Measurements from ENCODE around the gene ZNF575. TPM values are rescaled to one million over a fixed set of nuclear protein-coding genes. Genes with fewer than 3 reads are reported as not detected.

Gene ZNF575
- total and polyA plus RNA-seq, 10 of the 15 experiments (the other 5 are each of a cell fraction or from before 2014, with no cell fraction given): 0.18 to 2.8 (median 0.75) TPM

DNA sequence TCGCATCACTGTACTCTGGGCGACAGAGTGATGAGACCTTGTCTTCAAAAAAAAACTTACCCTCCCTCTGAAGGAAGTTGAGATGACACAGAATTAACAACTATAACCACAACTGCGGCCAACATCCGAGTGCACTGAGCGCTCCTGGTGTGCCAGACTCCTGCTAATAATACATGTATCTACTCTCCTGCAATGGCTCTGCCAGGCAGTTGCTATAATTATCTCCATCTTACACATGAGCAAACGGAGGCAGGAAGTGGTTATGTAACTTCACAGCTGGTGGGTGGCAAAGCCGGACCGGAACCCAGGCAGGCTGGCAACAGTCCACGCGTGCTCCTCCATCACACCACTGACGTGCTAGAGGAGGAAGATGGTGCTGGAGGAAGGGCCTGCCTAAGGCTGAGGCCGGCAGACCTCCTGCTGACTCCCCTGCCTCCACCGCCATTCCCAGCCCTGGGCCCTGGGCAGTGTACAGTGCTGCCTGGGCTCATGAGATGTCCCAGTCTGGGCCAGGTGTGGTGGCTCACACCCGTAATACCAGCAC lies 29.8 kb downstream of the ZNF575 start (continued):
- TF ChIP-seq, protein P1, sequence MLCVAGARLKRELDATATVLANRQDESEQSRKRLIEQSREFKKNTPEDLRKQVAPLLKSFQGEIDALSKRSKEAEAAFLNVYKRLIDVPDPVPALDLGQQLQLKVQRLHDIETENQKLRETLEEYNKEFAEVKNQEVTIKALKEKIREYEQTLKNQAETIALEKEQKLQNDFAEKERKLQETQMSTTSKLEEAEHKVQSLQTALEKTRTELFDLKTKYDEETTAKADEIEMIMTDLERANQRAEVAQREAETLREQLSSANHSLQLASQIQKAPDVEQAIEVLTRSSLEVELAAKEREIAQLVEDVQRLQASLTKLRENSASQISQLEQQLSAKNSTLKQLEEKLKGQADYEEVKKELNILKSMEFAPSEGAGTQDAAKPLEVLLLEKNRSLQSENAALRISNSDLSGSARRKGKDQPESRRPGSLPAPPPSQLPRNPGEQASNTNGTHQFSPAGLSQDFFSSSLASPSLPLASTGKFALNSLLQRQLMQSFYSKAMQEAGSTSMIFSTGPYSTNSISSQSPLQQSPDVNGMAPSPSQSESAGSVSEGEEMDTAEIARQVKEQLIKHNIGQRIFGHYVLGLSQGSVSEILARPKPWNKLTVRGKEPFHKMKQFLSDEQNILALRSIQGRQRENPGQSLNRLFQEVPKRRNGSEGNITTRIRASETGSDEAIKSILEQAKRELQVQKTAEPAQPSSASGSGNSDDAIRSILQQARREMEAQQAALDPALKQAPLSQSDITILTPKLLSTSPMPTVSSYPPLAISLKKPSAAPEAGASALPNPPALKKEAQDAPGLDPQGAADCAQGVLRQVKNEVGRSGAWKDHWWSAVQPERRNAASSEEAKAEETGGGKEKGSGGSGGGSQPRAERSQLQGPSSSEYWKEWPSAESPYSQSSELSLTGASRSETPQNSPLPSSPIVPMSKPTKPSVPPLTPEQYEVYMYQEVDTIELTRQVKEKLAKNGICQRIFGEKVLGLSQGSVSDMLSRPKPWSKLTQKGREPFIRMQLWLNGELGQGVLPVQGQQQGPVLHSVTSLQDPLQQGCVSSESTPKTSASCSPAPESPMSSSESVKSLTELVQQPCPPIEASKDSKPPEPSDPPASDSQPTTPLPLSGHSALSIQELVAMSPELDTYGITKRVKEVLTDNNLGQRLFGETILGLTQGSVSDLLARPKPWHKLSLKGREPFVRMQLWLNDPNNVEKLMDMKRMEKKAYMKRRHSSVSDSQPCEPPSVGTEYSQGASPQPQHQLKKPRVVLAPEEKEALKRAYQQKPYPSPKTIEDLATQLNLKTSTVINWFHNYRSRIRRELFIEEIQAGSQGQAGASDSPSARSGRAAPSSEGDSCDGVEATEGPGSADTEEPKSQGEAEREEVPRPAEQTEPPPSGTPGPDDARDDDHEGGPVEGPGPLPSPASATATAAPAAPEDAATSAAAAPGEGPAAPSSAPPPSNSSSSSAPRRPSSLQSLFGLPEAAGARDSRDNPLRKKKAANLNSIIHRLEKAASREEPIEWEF (IDR thresholded peaks at IDR 0.05; ENCODE audit: insufficient replicate concordance, low read depth, low read length): no peak
- TF ChIP-seq CHD4 (IDR thresholded peaks at IDR 0.05) (0 out of 2 replicates have a peak, but pooled peaks have one; percentile 73), STAT3 (IDR thresholded peaks at IDR 0.05; ENCODE audit: low read depth, low read length) (no peak), CBFB (IDR thresholded peaks at IDR 0.05; ENCODE audit: low read depth) (peak; percentile 66; the same call in 1 of the 2 replicates), ZBED1 (IDR thresholded peaks at IDR 0.05; ENCODE audit: borderline replicate concordance) (no peak), BCL3 (IDR thresholded peaks at IDR 0.05; ENCODE audit: borderline replicate concordance, insufficient read depth, low read depth, low read length, poor library complexity, severe bottlenecking) (no peak), ATF7 (IDR thresholded peaks at IDR 0.05; ENCODE audit: low read depth) (peak; percentile 66), PAX8 (IDR thresholded peaks at IDR 0.05) (no peak), E2F4 (IDR thresholded peaks at IDR 0.05; ENCODE audit: low read depth, low read length) (no peak), IKZF1 (conservative IDR thresholded peaks at IDR 0.05) (peak; percentile 81), ATF2 (IDR thresholded peaks at IDR 0.05; ENCODE audit: low read length) (peak; percentile 32; the same call in 1 of the 2 replicates), ZBTB11 (CRISPR knock-in tag; IDR thresholded peaks at IDR 0.05) (no peak), TAF1 (IDR thresholded peaks at IDR 0.05; ENCODE audit: borderline replicate concordance, low read depth, low read length) (no peak), SUZ12 (IDR thresholded peaks at IDR 0.05; ENCODE audit: unreplicated experiment) (no peak), MEF2B (IDR thresholded peaks at IDR 0.05; ENCODE audit: partially characterized antibody, poor library complexity, severe bottlenecking) (peak; percentile 83), KLF5 (IDR thresholded peaks at IDR 0.05; ENCODE audit: partially characterized antibody) (no peak), ZNF622 (IDR thresholded peaks at IDR 0.05) (no peak), TCF7 (IDR thresholded peaks at IDR 0.05; ENCODE audit: borderline replicate concordance) (no peak)

Data from GM12878 (cell line).